Prostate gland (tissue), 2 donors: ENCODE measurements around the gene RNF114.

Experiments
- POLR2AphosphoS5 ChIP-seq: sonication (generic); formaldehyde crosslinking; IDR thresholded peaks from one replicate; pipeline ENCODE4 v1.6.1; 2017; ENCODE audit warnings: antibody characterized with exemption
- TF ChIP-seq, protein P1 (sequence below), 4 experiments: fragments of 200-600 bp in 2 of 4; fragments of 450-650 bp in 2 of 4; sonication (generic) in 2 of 4; IDR thresholded peaks; 1 replicate in 3 of 4; 2 replicates in 1 of 4; pipeline ENCODE4 v1.5.1; 2016 to 2019; ENCODE audit warnings: antibody characterized with exemption in 4 of 4, mild to moderate bottlenecking in 2 of 4, moderate library complexity in 2 of 4

DNA sequence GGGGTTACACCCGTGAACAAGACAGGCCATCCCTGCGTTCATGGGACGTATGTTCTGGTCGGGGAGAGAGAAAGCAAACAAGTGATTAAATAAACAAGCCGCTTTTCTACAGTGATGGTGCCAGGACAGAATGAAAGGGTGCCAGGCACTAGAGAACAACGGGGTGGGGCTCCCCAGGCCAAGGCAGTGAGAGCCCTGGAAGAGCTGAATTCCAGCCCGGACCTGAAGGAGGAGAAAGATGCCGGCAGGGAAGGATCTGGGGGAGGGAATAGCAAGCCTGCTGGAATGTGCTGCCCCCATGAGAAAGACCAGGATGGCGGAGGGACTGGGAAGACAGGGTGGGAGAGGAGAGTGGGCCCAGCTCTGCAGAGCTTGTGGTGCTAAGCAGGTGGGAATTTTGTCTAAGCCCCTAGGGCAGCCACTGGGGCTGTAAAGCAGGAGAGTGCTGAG lies 54.1 kb downstream of the RNF114 start:
- TF ChIP-seq, protein P1, sequence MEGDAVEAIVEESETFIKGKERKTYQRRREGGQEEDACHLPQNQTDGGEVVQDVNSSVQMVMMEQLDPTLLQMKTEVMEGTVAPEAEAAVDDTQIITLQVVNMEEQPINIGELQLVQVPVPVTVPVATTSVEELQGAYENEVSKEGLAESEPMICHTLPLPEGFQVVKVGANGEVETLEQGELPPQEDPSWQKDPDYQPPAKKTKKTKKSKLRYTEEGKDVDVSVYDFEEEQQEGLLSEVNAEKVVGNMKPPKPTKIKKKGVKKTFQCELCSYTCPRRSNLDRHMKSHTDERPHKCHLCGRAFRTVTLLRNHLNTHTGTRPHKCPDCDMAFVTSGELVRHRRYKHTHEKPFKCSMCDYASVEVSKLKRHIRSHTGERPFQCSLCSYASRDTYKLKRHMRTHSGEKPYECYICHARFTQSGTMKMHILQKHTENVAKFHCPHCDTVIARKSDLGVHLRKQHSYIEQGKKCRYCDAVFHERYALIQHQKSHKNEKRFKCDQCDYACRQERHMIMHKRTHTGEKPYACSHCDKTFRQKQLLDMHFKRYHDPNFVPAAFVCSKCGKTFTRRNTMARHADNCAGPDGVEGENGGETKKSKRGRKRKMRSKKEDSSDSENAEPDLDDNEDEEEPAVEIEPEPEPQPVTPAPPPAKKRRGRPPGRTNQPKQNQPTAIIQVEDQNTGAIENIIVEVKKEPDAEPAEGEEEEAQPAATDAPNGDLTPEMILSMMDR (IDR thresholded peaks at IDR 0.05) = no peak
- TF ChIP-seq POLR2AphosphoS5 = peak; percentile 23
